ENCODE data around the gene RBM47.

- TF ChIP-seq CTCF (conservative IDR thresholded peaks at IDR 0.05) = no peak
- no peak for TF ChIP-seq EZH2 (IDR thresholded peaks at IDR 0.05; ENCODE audit: low read depth)
Measured at GRCh38 chr4:40418430-40419230, 211.0 kb downstream of the RBM47 start.
